GM12801 (cell line): Measurements from ENCODE around the gene SCAP.

Experiments
- CTCF ChIP-seq: IDR thresholded peaks from one replicate; pipeline ENCODE4 v1.5.1; 2011; ENCODE audit warnings: control low read depth; ENCODE audit not compliant: insufficient read length; ENCODE audit errors: extremely low read depth

Gene SCAP

GRCh38 chr3:47452453-47453215 lies 23.1 kb downstream of the SCAP start:
- TF ChIP-seq CTCF: no peak

GRCh38 chr3:47444103-47444502 lies 31.6 kb downstream of the SCAP start:
- no peak for TF ChIP-seq CTCF

GRCh38 chr3:47443611-47443995 lies 32.1 kb downstream of the SCAP start:
- no peak for TF ChIP-seq CTCF

GRCh38 chr3:47441796-47442551 lies 33.8 kb downstream of the SCAP start:
- no peak for TF ChIP-seq CTCF

GRCh38 chr3:47440131-47440530 lies 35.6 kb downstream of the SCAP start:
- no peak for TF ChIP-seq CTCF

GRCh38 chr3:47436180-47436579 lies 39.6 kb downstream of the SCAP start:
- TF ChIP-seq CTCF: no peak

- TF ChIP-seq CTCF: no peak
These were observed 40.9 kb downstream of the SCAP start for GRCh38 chr3:47434849-47435248.
